ENCODE measurements around the gene ABCB6.

DNA sequence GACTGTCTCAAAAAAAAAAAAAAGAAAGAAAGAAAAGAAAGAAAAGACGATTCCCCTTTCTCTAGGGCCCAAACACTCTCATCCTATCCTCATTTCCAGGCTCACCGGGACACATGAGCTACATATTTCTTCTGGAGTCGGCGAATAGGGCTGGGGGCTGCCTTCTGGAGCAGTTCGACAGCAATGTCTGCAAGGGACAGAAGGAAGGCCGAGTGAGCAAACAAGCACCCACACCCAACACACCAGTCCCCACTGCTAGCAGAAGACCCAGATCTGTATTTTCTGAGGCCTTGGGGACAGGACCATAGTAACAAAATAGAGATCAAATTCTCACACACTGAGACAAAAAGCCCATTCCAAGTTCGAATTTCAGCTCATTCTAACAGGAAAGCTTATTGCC is 43.3 kb downstream of the ABCB6 start:
- TF ChIP-seq, protein P1, sequence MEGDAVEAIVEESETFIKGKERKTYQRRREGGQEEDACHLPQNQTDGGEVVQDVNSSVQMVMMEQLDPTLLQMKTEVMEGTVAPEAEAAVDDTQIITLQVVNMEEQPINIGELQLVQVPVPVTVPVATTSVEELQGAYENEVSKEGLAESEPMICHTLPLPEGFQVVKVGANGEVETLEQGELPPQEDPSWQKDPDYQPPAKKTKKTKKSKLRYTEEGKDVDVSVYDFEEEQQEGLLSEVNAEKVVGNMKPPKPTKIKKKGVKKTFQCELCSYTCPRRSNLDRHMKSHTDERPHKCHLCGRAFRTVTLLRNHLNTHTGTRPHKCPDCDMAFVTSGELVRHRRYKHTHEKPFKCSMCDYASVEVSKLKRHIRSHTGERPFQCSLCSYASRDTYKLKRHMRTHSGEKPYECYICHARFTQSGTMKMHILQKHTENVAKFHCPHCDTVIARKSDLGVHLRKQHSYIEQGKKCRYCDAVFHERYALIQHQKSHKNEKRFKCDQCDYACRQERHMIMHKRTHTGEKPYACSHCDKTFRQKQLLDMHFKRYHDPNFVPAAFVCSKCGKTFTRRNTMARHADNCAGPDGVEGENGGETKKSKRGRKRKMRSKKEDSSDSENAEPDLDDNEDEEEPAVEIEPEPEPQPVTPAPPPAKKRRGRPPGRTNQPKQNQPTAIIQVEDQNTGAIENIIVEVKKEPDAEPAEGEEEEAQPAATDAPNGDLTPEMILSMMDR (IDR thresholded peaks at IDR 0.05), result no peak
- TF ChIP-seq POLR2A (IDR thresholded peaks at IDR 0.05), result no peak
